NCI-H748 (cell line): ENCODE data around the gene NMUR2.
A peak's percentile ranks its signal among the peaks of the same experiment; 100 is the strongest.

Source experiments
- DNase-seq: peaks from one replicate; lab custom pipeline; 2025; ENCODE audit not compliant: unreplicated experiment; lab: John Stamatoyannopoulos, UW

Gene NMUR2

DNA sequence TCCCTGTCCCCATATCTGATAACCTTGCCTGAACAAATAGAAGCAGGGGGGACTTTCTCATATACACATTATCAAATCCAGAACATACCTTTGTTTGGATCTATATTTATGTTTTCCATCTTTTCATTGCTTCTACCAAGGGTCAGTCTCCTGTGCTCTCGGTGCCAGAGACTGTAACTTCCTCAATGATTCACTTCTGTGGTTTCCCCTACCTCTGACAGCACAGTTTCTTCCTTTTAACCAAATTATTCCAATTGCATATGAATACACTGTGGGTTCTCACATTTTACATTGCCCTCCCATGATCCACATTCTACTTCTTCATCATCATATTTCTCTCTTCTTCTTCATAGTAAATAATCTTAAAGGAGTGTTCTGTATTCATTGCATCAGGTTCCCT lies 32.2 kb downstream of the NMUR2 start:
- DNase-seq, result no peak

DNA sequence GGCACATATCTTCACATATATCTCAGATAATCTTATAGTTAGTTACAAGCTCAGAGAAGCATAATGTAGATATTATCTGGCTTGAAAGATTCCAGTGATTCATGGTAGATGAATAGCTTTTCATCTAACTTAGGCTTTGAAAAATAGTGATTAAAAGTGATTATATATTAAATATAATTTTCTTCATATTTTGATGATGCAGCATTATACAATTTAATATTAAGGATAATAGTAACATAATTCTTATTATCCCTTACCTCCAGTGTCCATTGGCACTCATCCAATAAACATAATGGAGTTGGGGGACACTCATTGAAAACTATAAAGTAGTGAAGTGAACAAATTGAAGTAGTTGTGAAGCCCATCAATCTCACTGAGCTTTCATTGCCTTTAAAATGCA lies 35.8 kb downstream of the NMUR2 start:
- no peak for DNase-seq

DNA sequence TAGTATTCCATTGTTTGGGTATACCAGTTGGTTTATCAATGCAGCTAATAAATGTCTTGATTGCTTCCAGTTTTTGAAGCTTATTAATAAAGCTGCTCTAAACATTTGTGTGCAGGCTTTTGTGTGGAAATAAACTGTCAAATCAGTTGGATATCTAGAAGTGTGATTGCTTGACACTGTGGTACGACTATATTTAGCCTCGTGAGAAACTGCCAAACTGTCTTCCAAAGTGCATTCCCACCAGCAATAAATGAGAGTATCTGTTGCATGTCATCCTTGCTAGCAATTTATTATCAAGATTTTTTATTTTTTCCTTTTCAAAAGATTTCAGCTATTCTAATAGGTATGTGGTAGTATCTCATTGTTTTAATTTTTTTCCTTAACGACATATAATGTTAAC lies 37.5 kb downstream of the NMUR2 start:
- no peak for DNase-seq

DNA sequence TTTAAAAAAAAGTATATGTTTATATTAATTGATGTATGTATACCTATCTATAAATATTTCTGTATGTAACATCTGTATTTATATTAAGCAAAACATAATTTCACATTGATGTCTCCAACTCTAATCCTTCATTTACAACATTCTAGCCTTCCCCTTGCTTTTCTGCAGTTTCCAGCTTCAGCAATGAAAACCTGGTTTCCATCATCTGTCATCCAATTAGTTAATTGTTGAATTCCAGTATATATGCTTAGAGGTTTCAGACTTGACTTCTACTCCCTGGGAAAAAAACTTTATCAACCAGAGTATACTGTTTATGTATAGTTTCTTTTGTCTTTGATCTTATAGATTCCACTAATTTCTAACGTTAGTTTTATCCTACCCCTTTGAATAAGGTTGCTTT lies 38.4 kb downstream of the NMUR2 start:
- DNase-seq, result no peak

DNA sequence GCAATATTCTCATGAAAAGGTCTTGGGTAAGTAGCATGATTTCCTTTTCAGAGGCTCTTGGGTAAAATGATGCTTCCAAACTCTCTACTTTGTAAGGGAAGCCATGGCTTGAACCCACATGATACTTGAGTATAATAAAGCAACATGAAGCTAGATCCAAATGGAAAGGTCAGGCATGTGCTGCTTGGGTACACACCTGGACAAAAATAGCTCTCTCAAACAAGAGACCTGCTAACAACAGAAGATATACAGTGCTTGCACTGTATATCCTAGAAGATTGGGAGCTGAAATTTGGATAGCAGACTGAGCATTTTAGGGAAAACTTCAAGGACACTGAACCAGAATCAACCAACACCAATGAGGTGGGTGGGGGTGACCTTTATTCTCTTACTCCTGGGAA lies 40.2 kb downstream of the NMUR2 start:
- peak; percentile 17 for DNase-seq

- no peak for DNase-seq
Observed at GRCh38 chr5:152364172-152364571, 40.9 kb downstream of the NMUR2 start.

GRCh38 chr5:152358861-152359568 lies 46.1 kb downstream of the NMUR2 start:
- DNase-seq, result peak; percentile 75

DNA sequence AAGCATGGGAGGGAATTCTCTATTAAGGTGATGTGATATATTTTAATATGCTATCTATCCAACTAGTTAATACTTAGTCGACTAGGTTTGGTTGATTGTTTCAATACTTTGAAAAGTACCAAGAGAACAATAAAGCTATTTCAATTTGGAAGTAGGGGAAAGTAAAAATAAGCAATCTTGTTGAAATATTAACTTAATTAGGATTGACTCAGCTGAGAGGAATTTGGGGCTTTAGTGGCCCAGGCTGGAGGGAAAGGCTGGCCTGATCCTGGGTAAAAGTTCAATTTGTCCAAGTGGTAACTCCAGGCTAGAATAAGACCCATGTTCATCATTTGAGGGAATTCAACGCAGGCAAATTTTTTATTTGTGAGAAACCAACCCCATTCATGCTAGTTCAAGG lies 48.6 kb downstream of the NMUR2 start:
- no peak for DNase-seq

- no peak for DNase-seq
Observed at GRCh38 chr5:152355061-152355460, 50.0 kb downstream of the NMUR2 start.

DNA sequence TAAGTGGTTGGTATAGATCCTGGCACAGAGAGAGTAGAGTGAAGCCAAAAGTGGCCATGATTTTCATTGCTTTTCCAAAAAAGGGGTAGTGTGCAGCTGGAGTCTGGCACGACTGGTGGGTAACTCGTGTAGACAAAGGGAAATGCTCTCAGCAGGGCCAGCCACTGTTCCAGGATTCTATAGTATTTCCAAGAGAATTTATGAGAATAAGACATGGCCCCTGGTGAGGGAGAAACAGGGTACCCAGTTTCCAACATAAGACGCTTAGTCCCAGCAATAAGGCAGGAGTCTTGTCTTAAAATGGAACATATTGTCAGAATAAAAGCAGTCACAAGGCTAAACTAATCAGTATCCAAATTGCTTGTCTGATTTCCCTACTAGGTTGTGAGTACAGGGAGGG lies 52.1 kb downstream of the NMUR2 start:
- DNase-seq, result no peak

GRCh38 chr5:152349683-152350526 lies 55.2 kb downstream of the NMUR2 start:
- peak; percentile 91 for DNase-seq
